ENCODE data around the gene IPP.
"Not testable (repeated sequence)": the region's sequence is repeated elsewhere in the genome, so short reads cannot be mapped to it uniquely, and the experiment has no call there.

IPP gene

GRCh38 chr1:45750298-45751038, at the start of gene IPP:
TSS of gene IPP (minus strand) at chr1:45750653. CDS start at chr1:45746411, 4,242 bp downstream.
- peak; percentile 96 for DNase-seq (ENCODE audit: low spot score)

- no peak for DNase-seq (ENCODE audit: low spot score)
Observed at GRCh38 chr1:45796946-45797345, 46.5 kb upstream of the IPP start.

- DNase-seq (ENCODE audit: low spot score): no peak
Observed at GRCh38 chr1:45796381-45796780, 45.9 kb upstream of the IPP start.

GRCh38 chr1:45793942-45794604, 43.6 kb upstream of the IPP start:
- DNase-seq (ENCODE audit: low spot score): no peak

DNA sequence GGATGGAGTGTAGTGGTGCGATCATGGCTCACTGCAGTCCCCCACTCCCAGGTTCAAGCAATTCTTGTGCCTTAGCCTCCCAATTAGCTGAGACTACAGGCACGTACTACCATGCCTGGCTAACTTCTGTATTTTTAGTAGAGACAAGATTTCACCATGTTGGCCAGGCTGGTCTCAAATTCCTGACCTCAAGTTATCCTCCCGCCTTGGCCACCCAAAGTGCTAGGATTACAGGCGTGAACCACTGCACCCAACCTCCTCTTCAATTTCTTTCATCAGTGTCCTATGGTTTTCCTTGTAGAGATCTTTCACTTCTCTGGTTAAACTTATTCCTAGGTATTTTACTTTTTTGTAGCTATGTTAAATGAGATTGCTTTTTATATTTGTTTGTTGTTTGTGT, 42.3 kb upstream of the IPP start:
- no peak for DNase-seq (ENCODE audit: low spot score)

DNA sequence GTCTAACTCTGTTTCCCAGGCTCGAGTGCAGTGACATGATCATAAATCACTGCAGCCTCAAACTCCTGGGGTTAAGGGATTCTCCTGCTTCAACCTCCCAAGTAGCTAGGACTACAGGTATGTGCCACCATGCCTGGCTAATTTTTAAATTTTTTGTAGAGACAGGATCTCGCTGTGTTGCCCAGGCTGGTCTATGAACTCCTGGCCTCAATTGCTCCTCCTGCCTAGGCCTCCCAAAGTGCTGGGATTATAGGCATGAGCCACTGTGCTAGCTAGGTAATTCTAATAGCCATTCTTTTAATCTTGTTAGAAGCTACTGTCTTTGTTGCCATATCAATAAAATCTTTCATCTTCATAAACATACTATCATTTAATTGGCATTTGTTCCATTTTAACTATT, 39.1 kb upstream of the IPP start:
- DNase-seq (ENCODE audit: low spot score): no peak

DNA sequence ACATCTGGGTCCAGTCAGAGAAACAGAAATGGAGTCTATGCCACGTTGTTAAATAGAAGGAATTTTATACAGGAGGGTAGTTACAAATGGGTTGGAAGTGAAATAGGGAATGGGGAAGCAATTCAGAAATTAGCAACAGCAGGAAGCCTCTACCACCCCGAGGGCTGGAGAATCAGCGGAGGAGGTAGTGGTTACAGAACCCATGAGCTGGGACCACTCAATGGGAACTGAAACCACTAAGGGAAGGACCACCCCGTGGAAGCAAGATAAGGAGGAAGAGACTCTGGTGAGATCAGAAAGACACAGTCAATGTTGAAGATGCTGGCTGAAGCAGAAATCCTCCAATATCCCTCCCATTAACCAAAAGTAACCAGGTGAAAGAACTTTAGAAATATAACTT, 37.5 kb upstream of the IPP start:
- DNase-seq (ENCODE audit: low spot score): no peak

DNA sequence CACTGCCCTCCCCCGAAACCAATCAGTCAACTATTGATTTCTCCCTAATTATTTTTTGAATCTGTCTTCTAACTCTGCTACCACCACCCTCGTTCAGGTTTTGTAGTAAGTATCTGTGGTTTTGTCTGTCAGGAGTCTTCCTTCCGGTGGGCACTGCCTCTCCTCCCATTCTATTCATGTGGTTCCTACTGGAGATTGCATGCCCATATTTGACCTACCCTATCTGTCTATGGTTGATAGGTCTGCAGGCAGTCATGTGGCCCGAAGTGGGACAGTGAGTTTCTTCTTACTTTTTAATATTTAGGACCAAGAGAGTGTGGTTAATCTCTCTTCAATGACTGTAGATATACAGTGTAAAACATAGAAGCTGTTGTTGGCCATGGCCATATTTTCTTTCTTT, 35.1 kb upstream of the IPP start:
- DNase-seq (ENCODE audit: low spot score): peak; percentile 62

DNA sequence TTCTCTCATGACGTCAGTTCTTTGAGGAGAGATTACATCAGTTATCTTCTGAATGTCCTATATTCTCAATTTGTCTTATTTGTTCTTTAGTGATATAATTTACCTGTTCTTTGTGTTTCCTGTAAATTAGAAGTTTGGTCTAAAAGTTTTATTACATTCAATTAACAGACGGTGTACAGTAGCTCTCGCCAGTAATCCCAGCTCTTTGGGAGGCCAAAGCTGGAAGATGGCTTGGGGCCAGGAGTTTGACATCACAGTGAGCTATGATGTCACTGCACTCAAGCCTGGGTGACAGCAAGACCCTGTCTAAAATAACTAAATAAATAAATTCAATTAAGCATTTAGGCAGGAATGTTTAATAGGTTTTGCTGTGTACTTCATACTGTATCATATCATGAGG, 25.3 kb upstream of the IPP start:
- DNase-seq (ENCODE audit: low spot score): no peak

- DNase-seq (ENCODE audit: low spot score): no peak
Observed at GRCh38 chr1:45772971-45773370, 22.5 kb upstream of the IPP start.

DNA sequence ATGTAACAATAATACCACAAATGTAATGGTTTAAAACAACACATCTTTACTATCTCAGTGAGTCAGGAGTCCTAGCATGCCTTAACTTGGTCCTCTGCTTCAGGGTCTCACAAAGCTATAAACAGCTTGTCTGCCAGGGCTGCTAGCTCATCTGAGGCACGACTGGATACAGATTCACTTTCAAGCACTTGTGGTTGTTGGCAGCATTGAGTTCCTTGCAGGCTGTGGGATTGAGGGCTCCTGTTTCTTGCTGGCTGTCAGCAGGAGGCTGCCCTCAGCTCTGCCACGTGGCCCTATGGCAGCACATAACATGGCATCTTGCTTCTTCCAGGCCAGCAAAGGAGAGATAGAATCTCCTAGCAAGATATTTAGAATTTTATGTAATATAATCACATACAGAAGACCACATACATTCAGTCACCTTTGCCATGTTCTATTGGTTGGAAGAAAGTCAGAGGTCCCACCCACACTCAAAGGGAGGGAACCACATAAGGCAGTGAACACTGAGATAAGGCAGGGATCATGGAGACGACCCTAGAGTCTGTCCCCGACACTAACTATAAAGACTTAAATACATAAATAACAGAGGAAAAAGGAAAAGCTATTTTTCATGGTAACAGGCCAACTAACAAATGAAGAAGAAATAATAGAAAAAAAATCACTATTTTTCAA, 18.9 kb upstream of the IPP start:
- no peak for DNase-seq (ENCODE audit: low spot score)

DNA sequence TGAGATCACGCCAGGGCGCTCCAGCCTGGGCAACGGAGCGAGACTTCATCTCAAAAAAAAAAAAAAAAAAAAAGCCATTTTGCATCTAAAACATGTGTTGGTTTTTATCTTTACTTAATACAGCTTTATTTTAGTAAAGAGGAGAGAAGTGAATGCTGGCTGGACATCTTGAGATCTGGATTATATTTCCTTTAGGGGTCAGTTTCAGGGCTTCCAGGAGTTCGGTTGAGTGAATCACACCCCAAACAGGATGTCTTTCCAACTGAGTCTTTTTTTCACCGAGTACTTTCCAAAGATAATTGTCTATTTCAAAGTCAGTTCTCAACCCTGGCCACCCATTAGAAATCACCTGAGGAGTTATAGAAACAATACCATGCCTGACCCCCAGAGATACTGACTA, 16.6 kb upstream of the IPP start:
- DNase-seq (ENCODE audit: low spot score): no peak

GRCh38 chr1:45765999-45766792, 15.7 kb upstream of the IPP start:
- no peak for DNase-seq (ENCODE audit: low spot score)

- DNase-seq (ENCODE audit: low spot score): no peak
Observed at GRCh38 chr1:45762291-45762690, 11.8 kb upstream of the IPP start.

- no peak for DNase-seq (ENCODE audit: low spot score)
Observed at GRCh38 chr1:45755697-45756096, 5.2 kb upstream of the IPP start.

DNA sequence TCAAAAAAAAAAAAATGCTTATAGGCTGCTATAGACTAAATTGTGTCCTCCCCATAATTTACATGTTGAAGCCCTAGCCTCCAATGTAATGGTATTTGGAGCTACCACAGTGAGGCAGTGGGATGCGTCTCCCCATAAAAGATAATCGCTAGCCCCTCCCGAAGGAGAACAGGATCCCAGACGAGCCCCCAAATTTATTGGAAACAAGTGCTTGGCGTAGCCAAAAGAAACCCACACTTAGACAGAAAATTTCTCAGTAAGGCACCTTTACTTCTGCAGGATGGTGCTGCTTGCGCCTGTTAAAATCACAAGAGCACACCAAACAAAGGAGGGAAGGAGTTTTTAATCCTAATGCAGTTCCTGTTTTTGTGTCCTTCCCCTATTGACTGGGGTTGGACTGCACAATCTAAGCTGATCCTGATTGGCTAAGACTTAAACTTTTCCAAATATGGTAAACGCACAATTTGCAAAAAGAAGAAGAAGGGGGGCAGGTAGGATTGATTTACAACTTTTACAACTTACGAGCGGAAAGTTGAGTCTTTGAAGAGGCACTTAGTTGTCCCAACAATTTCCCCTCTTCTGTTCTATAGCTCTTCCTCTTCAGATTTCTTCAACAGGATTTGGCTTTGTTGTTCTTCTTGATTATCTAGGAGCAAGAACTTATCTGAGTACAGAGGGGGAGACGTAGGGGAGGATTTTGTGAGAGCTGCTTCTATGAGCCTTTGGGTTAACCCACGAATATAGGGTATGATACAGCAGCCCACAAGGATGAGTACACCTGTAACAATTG, 3.0 kb upstream of the IPP start:
- DNase-seq (ENCODE audit: low spot score): no peak

DNA sequence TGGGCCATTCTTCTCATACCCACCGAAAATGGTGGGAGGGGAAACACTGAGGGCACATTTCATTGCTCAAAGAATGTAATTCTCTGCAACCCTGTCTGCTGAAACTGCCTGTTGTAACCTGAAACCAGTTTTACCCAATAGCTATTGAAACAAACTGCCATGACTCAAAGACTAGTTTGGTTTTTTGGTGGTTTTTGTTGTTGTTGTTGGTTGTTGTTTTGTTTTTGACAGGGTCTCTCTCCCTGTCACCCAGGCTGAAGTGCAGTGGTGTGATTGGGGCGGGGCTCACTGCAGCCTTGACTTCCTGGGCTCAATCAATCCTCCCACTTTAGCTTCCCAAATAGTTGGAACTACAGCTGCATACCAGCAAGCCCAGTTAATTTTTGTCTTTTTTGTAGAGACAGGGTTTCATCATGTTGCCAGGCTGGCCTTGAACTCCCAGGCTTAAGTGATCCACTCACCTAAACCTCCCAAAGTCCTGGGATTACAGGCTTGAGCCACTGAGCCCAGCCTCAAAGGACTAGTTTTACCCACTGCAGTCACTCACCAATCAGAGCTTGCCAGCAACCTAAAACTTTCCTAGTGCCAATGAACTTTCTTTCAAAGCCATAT, 2.1 kb upstream of the IPP start:
- no peak for DNase-seq (ENCODE audit: low spot score)

DNA sequence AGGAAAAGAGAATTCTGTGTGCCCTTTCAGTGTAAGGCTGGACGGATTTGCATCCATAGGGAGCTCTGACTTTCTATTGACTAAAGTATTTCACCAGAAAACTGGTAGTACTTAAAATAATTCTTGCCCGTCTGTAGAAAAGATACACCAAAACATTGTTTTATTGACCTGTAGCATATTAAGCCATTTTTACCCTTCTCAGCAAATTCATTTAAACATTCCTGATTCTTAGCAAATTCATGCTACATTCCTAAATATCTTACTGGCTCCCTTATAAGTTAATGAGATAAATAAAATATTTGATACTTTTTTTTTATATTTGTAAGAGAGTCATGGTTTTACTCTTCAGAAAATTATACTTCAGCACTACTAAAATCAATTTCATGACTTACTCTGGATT, 1.6 kb upstream of the IPP start:
- DNase-seq (ENCODE audit: low spot score): no peak

GRCh38 chr1:45751039-45751838, 786 bp upstream of the IPP start:
- DNase-seq (ENCODE audit: low spot score): not testable (repeated sequence)

DNA sequence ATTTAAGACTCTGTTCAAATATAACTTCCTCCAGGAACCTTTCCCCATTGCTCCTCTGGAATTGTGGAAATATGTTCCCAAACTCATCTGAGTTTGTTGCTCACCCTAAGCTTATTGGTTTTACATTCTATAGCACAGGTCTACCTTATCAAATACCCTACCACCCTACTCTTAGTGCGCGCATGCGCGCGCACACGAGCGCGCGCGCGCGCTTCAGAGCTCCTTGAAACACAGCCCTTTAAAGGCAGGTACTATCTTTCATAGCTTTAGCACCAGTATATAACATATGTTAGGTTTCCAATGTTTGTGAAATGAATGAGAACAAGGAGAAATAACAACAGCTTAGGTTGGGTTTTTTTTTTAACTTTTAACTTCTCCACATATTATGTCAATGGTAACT, 3.5 kb downstream of the IPP start:
- no peak for DNase-seq (ENCODE audit: low spot score)

All from activated CD4-positive, alpha-beta T cell treated with anti-CD3 and anti-CD28 coated beads, Interleukin-2, Interleukin-4, amounts not matched to agents 100 ng/mL and 50 ng/mL, durations not matched to agents 16 hours and 8 hours (primary cell).